Measurements from ENCODE around the gene E2F7. TPM values are rescaled to one million over a fixed set of nuclear protein-coding genes. Genes with fewer than 3 reads are reported as not detected.
A peak's percentile ranks its signal among the peaks of the same experiment; 100 is the strongest.
"Not testable (repeated sequence)": the region's sequence is repeated elsewhere in the genome, so short reads cannot be mapped to it uniquely, and the experiment has no call there.

Gene E2F7
- total RNA-seq: 10 to 100 TPM; 13.6 to 14.7 TPM

DNA sequence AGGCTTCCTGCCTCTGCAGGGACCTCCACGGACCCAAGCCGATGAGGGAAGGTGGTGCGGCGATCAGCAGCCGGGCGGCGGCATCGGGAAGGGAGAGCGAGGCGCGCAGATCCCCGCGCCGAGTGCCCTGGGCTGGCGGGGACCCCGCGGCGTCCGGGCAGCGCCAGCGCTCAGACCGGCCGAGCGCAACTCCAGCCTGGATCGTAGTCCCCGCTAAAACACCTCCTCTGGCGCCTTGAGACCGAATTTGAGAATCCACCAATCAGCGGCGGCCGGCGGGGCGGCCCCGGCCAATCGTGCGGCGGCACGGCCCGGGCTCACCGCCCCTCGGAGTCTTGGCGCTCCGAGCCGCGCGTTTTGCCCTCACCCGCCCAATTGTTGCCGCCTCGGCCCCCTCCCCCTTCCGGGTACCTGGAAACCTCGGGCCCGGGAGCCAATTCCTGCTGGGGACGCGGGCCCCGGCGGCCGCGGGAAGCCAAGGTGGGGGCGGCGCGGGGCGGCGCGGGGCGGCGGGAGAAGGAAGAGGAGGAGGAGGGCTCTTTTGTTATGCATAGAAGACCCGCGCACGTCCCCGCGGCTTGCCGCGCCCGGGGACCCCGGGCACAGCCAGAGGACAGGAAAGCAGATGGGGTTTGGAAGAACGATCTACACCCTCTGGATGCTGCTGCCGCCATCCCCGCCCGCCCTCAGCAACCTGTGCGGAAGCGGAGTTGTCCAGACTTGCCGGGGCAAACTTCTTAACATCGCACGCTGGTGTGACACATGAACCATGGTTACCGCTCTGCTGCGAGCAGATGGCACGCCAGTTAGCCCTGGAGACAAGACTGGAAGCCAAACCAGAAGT lies at the start of gene E2F7:
TSS of gene E2F7 (minus strand) at position 209 of the 844 bp plus-strand sequence. CDS start 934 bp downstream, outside the sequence.
- Mint-ChIP-seq H3K36me3 (ENCODE audit: low read depth) (peaks cover 27% of the 10 kb centered on the region), H3K27ac (peak within 1 kb of the TSS; percentile 77), H3K9me3 (no peaks in the 10 kb centered on the region)

GRCh38 chr12:77113971-77114370 lies 48.6 kb upstream of the E2F7 start:
- Mint-ChIP-seq H3K36me3 (ENCODE audit: low read depth) (no peaks in the 10 kb centered on the region), H3K4me3 (no peak overlapping the region), H3K27ac (no peak overlapping the region), H3K4me1 (no peaks in the 10 kb centered on the region), H3K9me3 (peaks cover 8% of the 10 kb centered on the region), H3K27me3 (peaks cover 3% of the 10 kb centered on the region)
- no peak for ATAC-seq (replicated peaks)

More for the DNA sequence above, at the start of gene E2F7:
- Mint-ChIP-seq H3K4me1 (peaks cover 9% of the 10 kb centered on the region), H3K4me3 (peak within 1 kb of the TSS; percentile 92), H3K27me3 (peaks cover 7% of the 10 kb centered on the region)
- peak; percentile 95 for ATAC-seq (replicated peaks)

- Mint-ChIP-seq H3K9me3 (peaks cover 8% of the 10 kb centered on the region), H3K27me3 (peaks cover 6% of the 10 kb centered on the region), H3K4me1 (no peaks in the 10 kb centered on the region), H3K4me3 (no peak overlapping the region), H3K36me3 (ENCODE audit: low read depth) (no peaks in the 10 kb centered on the region), H3K27ac (no peak overlapping the region)
- no peak for ATAC-seq (replicated peaks)
Observed at GRCh38 chr12:77108707-77109106, 43.3 kb upstream of the E2F7 start.

- H3K27me3 Mint-ChIP-seq: peaks cover 12% of the 10 kb centered on the region
- no peak overlapping the region for H3K4me3 Mint-ChIP-seq
- no peak for ATAC-seq (replicated peaks)
- no peaks in the 10 kb centered on the region for H3K36me3 Mint-ChIP-seq (ENCODE audit: low read depth)
- H3K4me1 Mint-ChIP-seq: no peaks in the 10 kb centered on the region
- H3K27ac Mint-ChIP-seq: no peak overlapping the region
- peaks cover 8% of the 10 kb centered on the region for H3K9me3 Mint-ChIP-seq
Observed at GRCh38 chr12:77107121-77107520, 41.8 kb upstream of the E2F7 start.

DNA sequence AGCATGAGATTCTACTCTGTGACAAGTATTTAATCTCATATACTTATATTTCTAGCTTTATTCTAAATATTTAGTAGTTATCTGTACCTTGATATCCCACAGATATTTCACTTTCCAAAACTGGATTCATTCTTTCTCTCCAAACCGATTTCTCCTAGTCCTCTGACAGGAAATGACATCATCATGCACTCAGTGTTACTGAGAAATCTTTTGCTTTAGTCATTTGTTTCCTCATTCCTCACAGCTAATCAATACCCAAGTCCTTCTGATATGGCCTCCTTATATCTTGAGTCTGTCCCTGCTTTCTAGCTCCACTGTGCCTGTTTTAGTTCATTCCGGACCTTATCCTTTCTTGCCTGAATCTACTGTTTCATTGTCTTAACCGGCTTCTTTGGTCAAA lies 39.4 kb upstream of the E2F7 start:
- no peak for ATAC-seq (replicated peaks)
- Mint-ChIP-seq H3K27ac (no peak overlapping the region), H3K27me3 (peaks cover 14% of the 10 kb centered on the region), H3K4me3 (no peak overlapping the region), H3K4me1 (no peaks in the 10 kb centered on the region), H3K9me3 (no peaks in the 10 kb centered on the region), H3K36me3 (ENCODE audit: low read depth) (no peaks in the 10 kb centered on the region)

GRCh38 chr12:77104286-77104685 lies 38.9 kb upstream of the E2F7 start:
- Mint-ChIP-seq H3K27ac (no peak overlapping the region), H3K4me1 (no peaks in the 10 kb centered on the region), H3K27me3 (peaks cover 17% of the 10 kb centered on the region), H3K9me3 (no peaks in the 10 kb centered on the region), H3K4me3 (no peak overlapping the region), H3K36me3 (ENCODE audit: low read depth) (no peaks in the 10 kb centered on the region)
- no peak for ATAC-seq (replicated peaks)

DNA sequence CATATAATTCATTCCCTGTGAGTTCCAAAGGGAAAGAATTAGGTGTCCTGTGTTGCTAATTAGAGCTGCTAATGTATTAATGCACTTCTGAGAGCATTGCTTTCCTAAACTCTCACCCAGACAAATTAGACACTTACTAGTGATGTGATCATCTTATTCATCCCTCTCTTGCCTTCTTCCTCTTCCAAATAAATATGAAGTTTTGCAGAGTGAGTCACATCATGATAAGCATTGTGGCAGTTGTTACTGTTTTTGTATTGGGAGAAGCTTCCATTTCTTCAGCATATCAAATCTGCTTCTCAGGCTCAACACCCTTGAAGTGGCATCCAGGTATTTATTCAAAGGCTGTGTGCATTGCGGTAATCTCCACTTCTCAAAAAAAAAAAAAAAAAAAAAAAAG lies 37.3 kb upstream of the E2F7 start:
- peaks cover 26% of the 10 kb centered on the region for H3K27me3 Mint-ChIP-seq
- H3K27ac Mint-ChIP-seq: no peak overlapping the region
- no peak for ATAC-seq (replicated peaks)
- no peaks in the 10 kb centered on the region for H3K4me1 Mint-ChIP-seq
- no peaks in the 10 kb centered on the region for H3K36me3 Mint-ChIP-seq (ENCODE audit: low read depth)
- no peak overlapping the region for H3K4me3 Mint-ChIP-seq
- no peaks in the 10 kb centered on the region for H3K9me3 Mint-ChIP-seq

GRCh38 chr12:77102123-77102522 lies 36.8 kb upstream of the E2F7 start:
- Mint-ChIP-seq H3K36me3 (ENCODE audit: low read depth) (no peaks in the 10 kb centered on the region), H3K4me1 (no peaks in the 10 kb centered on the region), H3K9me3 (no peaks in the 10 kb centered on the region), H3K27ac (no peak overlapping the region), H3K27me3 (peaks cover 30% of the 10 kb centered on the region), H3K4me3 (no peak overlapping the region)
- ATAC-seq (replicated peaks): no peak

DNA sequence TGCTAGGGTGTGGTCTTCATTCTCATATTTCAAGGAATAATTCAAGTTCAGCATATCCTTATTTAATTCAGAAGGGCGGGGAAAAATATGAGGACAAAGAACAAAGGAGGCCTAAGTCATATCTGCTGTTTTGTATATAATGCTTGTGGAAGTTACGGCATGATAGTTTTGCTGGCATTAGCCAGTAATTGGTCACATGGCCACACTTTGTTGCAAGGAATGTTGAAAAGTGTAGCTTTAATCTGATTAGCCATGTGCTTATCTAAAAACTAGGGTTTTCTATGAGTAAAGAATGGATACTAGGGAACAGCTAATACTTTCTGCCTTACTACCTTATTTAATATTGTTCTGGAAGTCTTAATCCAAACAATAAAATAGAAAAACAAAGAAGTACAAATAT lies 34.4 kb upstream of the E2F7 start:
- Mint-ChIP-seq H3K4me1 (no peaks in the 10 kb centered on the region), H3K9me3 (peaks cover 3% of the 10 kb centered on the region), H3K27ac (no peak overlapping the region), H3K27me3 (peaks cover 34% of the 10 kb centered on the region), H3K4me3 (no peak overlapping the region), H3K36me3 (ENCODE audit: low read depth) (no peaks in the 10 kb centered on the region)
- no peak for ATAC-seq (replicated peaks)

GRCh38 chr12:77097846-77098245 lies 32.5 kb upstream of the E2F7 start:
- Mint-ChIP-seq H3K9me3 (peaks cover 3% of the 10 kb centered on the region), H3K27me3 (peaks cover 25% of the 10 kb centered on the region), H3K36me3 (ENCODE audit: low read depth) (no peaks in the 10 kb centered on the region), H3K27ac (no peak overlapping the region), H3K4me3 (no peak overlapping the region), H3K4me1 (no peaks in the 10 kb centered on the region)
- ATAC-seq (replicated peaks): no peak

GRCh38 chr12:77092227-77092626 lies 26.9 kb upstream of the E2F7 start:
- H3K27ac Mint-ChIP-seq; H3K4me1 Mint-ChIP-seq; H3K9me3 Mint-ChIP-seq; H3K36me3 Mint-ChIP-seq (ENCODE audit: low read depth); H3K27me3 Mint-ChIP-seq; ATAC-seq (replicated peaks); H3K4me3 Mint-ChIP-seq: not testable (repeated sequence)

GRCh38 chr12:77089686-77090220 lies 24.4 kb upstream of the E2F7 start:
- Mint-ChIP-seq H3K4me3 (no peak overlapping the region), H3K4me1 (no peaks in the 10 kb centered on the region), H3K27ac (no peak overlapping the region), H3K27me3 (no peaks in the 10 kb centered on the region), H3K9me3 (peaks cover 3% of the 10 kb centered on the region), H3K36me3 (ENCODE audit: low read depth) (no peaks in the 10 kb centered on the region)
- ATAC-seq (replicated peaks): no peak

- no peaks in the 10 kb centered on the region for H3K4me1 Mint-ChIP-seq
- peaks cover 3% of the 10 kb centered on the region for H3K9me3 Mint-ChIP-seq
- H3K27me3 Mint-ChIP-seq: no peaks in the 10 kb centered on the region
- no peak overlapping the region for H3K4me3 Mint-ChIP-seq
- no peaks in the 10 kb centered on the region for H3K36me3 Mint-ChIP-seq (ENCODE audit: low read depth)
- ATAC-seq (replicated peaks): no peak
- no peak overlapping the region for H3K27ac Mint-ChIP-seq
Observed at GRCh38 chr12:77087427-77087826, 22.1 kb upstream of the E2F7 start.

DNA sequence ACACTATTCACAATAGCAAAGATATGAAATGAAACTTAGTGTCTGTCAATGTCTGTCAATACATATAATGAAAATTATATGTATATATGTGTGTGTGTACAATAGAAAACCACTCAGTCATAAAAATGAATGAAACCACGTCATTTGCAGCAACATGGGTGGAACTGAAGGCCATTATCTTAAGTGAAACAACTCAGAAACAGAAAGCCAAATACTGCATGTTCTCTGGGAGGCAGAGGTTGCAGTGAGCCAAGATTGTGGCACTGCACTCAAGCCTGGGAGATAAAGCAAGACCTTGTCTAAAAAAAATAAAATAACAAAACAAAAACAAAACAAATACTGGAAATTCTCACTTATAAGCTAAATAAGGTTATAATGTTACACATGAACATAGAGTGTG lies 16.7 kb upstream of the E2F7 start:
- no peaks in the 10 kb centered on the region for H3K36me3 Mint-ChIP-seq (ENCODE audit: low read depth)
- no peak for ATAC-seq (replicated peaks)
- H3K9me3 Mint-ChIP-seq: peaks cover 4% of the 10 kb centered on the region
- H3K4me1 Mint-ChIP-seq: no peaks in the 10 kb centered on the region
- no peak overlapping the region for H3K27ac Mint-ChIP-seq
- no peak overlapping the region for H3K4me3 Mint-ChIP-seq
- H3K27me3 Mint-ChIP-seq: peaks cover 21% of the 10 kb centered on the region

DNA sequence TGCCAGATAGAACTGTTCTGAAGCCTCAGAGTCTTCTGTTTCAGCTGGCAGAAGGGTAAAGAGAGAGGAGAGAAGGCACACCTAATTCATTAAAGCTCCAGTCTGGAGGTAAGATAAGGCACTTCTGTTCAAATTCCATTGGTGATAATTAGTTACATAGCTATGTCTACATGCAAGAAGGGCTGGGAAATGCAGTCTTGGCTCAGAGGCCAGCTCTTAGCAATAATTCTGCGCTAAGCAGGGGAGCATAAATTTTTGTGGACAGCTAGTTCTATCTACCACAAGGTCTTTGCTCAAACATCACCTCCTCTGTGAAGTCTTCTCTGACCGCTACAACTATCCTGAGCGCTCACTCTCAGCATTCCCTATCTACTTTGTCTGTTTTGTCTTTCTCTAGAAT lies 14.3 kb upstream of the E2F7 start:
- no peaks in the 10 kb centered on the region for H3K36me3 Mint-ChIP-seq (ENCODE audit: low read depth)
- H3K27me3 Mint-ChIP-seq: peaks cover 32% of the 10 kb centered on the region
- H3K27ac Mint-ChIP-seq: no peak overlapping the region
- H3K4me1 Mint-ChIP-seq: no peaks in the 10 kb centered on the region
- H3K9me3 Mint-ChIP-seq: peaks cover 9% of the 10 kb centered on the region
- ATAC-seq (replicated peaks): no peak
- no peak overlapping the region for H3K4me3 Mint-ChIP-seq

All from activated T-helper 17 cell treated with anti-CD3 and anti-CD28 coated beads, Interleukin-2, amount 50 U/mL, for 72 hours (primary cell).